ENCODE results near the gene KCNV2.
"Not testable (repeated sequence)": the region's sequence is repeated elsewhere in the genome, so short reads cannot be mapped to it uniquely, and the experiment has no call there.

The KCNV2 gene

GRCh38 chr9:2717385-2717784 lies at the start of gene KCNV2:
KCNV2 (plus strand) TSS chr9:2717510; CDS start chr9:2717740, 230 bp downstream.
- no peak for FAIRE-seq

GRCh38 chr9:2673161-2673560 lies 44.1 kb upstream of the KCNV2 start:
- FAIRE-seq, result no peak

- peak; percentile 91 for FAIRE-seq
Measured at GRCh38 chr9:2674141-2674824, 43.0 kb upstream of the KCNV2 start.

GRCh38 chr9:2675834-2676233 lies 41.5 kb upstream of the KCNV2 start:
- FAIRE-seq, result no peak

GRCh38 chr9:2676466-2676865 lies 40.8 kb upstream of the KCNV2 start:
- no peak for FAIRE-seq

GRCh38 chr9:2677915-2678889 lies 39.1 kb upstream of the KCNV2 start:
- FAIRE-seq, result no peak

GRCh38 chr9:2679011-2679410 lies 38.3 kb upstream of the KCNV2 start:
- FAIRE-seq, result no peak

DNA sequence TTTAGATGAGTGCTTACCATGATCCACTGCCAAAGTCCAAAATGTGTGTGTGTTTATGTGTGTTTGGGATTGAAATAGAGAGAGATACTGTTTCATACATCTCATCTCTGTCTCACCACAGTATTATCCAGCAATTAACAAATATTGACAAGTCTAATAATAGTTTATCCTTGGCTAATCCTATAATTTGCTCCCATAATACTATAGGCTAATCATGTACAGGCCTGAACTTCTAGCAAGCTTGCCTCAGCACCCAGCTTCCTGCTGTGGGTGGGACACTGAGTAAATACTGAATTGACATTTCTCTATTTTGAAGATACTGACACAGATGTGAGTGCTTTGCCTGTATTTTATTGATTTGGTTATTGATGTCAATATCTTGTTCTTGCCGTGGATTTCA lies 35.3 kb upstream of the KCNV2 start:
- FAIRE-seq, result no peak

GRCh38 chr9:2686911-2687310 lies 30.4 kb upstream of the KCNV2 start:
- FAIRE-seq, result no peak

GRCh38 chr9:2688636-2689035 lies 28.7 kb upstream of the KCNV2 start:
- no peak for FAIRE-seq

GRCh38 chr9:2691212-2691611 lies 26.1 kb upstream of the KCNV2 start:
- FAIRE-seq, result no peak

GRCh38 chr9:2691626-2692025 lies 25.7 kb upstream of the KCNV2 start:
- FAIRE-seq, result no peak

DNA sequence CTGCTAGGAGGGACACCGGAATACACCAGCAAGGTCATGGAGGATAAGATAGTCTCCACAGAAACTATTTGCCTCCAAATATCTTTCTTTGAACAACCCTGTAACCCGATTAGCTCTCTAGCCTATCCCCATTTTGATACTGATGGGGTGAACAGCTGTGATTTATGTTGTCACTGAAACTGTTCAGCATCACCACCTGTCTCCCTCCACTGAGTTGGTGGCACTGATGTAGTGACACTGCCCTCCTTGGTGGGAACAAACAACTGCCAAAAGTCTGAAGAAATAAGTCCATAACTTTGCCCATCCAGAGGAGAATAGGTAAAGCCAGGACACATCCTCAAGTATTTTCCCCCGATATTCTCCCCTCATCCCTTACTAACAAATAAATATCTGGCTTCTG lies 24.3 kb upstream of the KCNV2 start:
- FAIRE-seq, result no peak

- FAIRE-seq, result no peak
Measured at GRCh38 chr9:2697492-2697891, 19.8 kb upstream of the KCNV2 start.

- FAIRE-seq, result no peak
Measured at GRCh38 chr9:2700398-2700797, 16.9 kb upstream of the KCNV2 start.

DNA sequence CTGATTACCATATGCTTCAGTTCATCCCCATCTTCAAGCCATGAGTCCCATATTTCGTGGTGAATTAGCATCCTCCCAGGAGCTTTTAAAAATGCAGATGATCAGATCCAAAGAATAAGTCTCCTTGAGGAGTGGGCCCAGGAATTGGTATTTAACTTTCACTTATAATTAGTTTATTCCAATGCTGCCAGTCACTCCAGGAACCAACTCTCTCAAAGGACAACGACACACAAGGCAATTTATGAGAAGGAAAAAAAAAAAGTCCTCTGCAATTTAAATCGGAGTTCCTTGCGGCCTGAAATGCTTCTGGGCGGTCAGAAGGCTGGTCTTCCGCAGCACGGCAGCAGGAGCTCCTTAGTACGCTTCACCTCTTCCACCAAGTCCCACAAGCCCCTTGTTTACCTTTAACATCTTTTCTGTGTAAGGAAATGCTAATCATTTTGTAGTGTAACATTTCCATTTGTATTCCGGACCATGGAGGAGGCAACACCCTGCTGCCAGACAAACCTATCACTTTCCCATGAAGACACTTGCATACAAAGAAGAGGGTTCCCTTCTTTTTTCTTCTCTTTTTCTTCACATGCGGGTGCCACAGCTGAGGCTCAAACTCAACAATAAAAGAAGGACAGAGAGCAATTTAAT lies 16.3 kb upstream of the KCNV2 start:
- no peak for FAIRE-seq

GRCh38 chr9:2704504-2704903 lies 12.8 kb upstream of the KCNV2 start:
- FAIRE-seq, result no peak

DNA sequence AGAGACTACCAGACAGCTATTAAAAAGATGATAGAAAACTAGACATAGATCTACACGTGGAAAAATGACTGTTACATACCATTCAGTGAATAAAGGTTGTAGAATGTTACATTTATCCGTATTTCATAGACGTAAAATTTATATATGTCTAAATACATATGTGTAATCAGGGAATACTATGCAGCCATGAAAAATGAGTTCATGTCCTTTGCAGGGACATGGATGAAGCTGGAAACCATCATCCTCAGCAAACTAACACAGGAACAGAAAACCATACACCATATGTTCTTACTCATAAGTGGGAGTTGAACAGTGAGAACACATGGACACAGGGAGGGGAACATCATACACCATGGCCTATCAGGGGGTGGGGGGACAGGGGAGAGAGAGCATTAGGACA lies 10.1 kb upstream of the KCNV2 start:
- FAIRE-seq, result not testable (repeated sequence)

DNA sequence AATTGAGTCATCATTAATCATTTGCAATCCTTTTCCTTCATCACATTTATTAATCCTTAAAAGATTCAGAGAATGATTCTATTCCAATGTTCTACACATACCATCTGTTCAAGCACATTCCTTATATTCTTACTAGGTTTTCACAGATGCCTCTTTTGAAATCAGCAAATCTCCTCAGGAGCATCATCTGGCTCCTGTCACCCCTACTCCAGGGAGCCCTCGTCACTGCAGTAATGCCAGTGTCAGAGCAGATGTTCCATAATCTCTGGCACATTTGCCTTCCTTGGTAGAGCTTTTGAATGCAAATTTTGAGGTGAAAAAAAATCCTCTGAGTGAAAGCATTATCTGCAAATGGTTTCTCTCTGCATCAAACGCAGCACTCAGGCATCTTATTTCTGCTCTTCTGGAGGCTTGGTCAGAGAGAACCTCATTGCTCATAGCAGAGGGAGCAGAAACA lies 7.6 kb upstream of the KCNV2 start:
- FAIRE-seq, result no peak

GRCh38 chr9:2711716-2712115 lies 5.6 kb upstream of the KCNV2 start:
- FAIRE-seq, result no peak

DNA sequence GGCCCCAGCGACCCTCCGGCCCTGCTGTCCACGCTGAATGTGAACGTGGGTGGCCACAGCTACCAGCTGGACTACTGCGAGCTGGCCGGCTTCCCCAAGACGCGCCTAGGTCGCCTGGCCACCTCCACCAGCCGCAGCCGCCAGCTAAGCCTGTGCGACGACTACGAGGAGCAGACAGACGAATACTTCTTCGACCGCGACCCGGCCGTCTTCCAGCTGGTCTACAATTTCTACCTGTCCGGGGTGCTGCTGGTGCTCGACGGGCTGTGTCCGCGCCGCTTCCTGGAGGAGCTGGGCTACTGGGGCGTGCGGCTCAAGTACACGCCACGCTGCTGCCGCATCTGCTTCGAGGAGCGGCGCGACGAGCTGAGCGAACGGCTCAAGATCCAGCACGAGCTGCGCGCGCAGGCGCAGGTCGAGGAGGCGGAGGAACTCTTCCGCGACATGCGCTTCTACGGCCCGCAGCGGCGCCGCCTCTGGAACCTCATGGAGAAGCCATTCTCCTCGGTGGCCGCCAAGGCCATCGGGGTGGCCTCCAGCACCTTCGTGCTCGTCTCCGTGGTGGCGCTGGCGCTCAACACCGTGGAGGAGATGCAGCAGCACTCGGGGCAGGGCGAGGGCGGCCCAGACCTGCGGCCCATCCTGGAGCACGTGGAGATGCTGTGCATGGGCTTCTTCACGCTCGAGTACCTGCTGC lies 839 bp downstream of the KCNV2 start:
- no peak for FAIRE-seq

DNA sequence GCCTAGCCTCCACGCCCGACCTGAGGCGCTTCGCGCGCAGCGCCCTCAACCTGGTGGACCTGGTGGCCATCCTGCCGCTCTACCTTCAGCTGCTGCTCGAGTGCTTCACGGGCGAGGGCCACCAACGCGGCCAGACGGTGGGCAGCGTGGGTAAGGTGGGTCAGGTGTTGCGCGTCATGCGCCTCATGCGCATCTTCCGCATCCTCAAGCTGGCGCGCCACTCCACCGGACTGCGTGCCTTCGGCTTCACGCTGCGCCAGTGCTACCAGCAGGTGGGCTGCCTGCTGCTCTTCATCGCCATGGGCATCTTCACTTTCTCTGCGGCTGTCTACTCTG lies 1.4 kb downstream of the KCNV2 start:
- FAIRE-seq, result no peak

GRCh38 chr9:2720179-2720654 lies 2.9 kb downstream of the KCNV2 start:
- no peak for FAIRE-seq

Measured in endometrium (tissue), 2 donors.